ENCODE measurements around the gene XRCC5.
A peak's percentile ranks its signal among the peaks of the same experiment; 100 is the strongest.
"Not testable (repeated sequence)": the region's sequence is repeated elsewhere in the genome, so short reads cannot be mapped to it uniquely, and the experiment has no call there.

The XRCC5 gene
- total RNA-seq: 208 to 1,100 (median 478) reads per million in 3 experiments

GRCh38 chr2:216108967-216109921 lies at the start of gene XRCC5:
TSS of gene XRCC5 (plus strand) at chr2:216109348. CDS start at chr2:216109437, 89 bp downstream.
- DNase-seq: peak; percentile 95

DNA sequence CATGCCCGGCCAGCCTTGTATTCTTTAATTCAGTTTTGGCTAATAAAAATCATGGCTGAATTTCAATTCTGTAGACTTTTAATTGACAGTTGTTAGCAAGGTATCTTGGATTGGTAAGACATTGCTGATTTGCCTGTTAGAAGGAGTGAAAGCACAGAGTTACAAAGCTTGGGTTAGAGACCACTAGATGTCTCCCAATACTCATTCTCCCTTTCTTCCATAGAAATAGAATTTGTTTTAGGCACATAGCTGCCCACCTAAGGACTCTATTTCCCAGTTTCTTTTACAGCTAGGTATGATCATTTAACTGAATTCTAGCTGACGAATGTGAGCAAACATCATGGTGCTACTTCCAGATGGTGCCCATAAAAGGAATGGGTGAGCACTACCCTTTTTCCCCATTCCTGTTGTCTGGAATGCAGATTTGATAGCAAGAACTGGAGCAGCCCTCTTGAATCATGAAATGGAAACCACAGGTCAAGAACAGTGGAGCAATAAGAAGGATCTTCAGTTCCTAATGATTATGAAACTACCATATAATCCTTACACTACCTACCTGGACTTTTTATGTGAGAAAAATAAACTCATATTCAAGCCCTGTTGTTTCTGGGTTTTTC lies 45.0 kb upstream of the XRCC5 start:
- DNase-seq: no peak

DNA sequence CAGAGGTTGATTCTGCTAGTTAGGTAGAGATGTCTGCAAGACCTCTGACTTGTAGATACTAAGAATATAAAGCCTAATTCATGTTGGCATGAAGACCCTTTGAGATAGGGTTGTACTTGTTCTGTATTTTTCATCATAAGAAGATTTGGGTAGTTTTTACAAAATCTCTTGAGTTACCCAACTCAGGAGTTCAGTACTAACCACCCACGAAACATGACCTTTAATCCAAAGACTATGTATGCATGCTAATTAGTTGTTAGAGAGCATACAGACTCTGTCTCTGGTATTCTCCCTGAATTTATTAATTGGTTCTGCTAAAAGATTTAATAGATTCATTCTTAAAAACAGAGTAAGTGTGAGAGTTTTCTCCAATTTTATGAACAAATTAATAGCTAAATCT lies 44.5 kb upstream of the XRCC5 start:
- DNase-seq: no peak

GRCh38 chr2:216066230-216066629 lies 42.9 kb upstream of the XRCC5 start:
- no peak for DNase-seq

- no peak for DNase-seq
These were observed 40.1 kb upstream of the XRCC5 start for GRCh38 chr2:216069028-216069427.

DNA sequence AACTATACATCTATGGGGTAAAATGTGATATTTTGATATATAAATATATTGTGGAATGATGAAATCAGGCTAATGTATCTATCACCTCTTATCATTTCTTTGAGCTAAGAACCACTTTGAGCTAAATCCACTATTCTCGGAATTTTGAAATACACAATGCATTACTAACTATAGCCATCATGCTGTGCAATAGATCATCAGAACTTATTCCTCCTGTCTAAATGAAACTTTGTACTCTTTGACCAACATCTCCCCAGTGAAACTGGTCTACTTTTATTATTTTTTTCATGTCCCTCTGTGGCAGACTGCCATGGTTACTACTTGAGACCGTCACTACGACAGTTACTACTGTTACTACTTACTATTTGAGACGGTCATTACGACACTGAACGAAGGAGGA lies 39.0 kb upstream of the XRCC5 start:
- no peak for DNase-seq

GRCh38 chr2:216071111-216071851 lies 37.9 kb upstream of the XRCC5 start:
- no peak for DNase-seq

GRCh38 chr2:216072473-216072872 lies 36.7 kb upstream of the XRCC5 start:
- no peak for DNase-seq

GRCh38 chr2:216073773-216074172 lies 35.4 kb upstream of the XRCC5 start:
- no peak for DNase-seq

GRCh38 chr2:216074380-216074779 lies 34.8 kb upstream of the XRCC5 start:
- DNase-seq: no peak

GRCh38 chr2:216074794-216075193 lies 34.4 kb upstream of the XRCC5 start:
- DNase-seq: no peak

DNA sequence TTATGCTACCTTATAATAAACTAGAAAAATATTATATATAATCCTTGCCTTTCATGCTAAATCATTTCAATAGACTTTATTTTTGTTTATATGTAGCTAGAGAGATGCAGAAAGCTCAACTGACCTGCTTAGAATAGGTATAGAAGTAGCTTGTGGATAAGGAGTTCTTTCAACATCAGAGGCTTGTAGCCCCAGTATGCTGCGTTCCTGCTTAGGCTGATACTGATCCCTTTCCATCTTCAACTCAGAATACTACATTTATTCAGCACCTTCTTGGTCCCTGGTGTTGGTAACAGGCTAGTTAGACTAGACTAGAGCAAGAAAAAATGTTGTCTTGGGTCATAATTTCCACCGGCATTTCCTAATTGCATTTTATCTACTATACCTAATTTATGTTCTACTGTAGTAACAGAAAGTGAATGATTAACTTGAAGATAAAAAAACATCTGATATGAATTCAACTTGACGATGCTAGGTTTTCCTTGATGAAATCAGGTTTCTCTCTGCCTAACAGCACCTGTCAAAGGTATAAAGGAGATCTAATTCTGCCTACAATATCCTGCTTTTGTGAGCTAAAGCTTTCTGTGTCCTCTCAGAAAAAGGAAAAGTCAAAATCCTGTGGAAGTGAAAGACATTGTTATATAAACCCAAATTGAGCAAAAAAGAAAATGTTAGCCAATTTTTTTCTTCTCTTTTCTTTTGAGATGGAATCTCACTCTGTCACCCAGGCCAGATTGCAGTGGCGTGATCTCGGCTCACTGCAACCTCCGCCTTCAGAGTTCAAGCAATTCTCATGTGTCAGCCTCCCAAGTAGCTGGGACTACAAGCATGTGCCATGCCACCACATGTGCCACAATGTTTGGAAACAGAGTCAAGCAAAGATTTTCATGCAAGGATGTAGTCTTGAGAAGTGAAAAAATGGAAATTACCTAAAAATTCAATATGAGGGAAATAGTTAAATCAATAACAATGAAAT lies 33.4 kb upstream of the XRCC5 start:
- DNase-seq: no peak

- DNase-seq: no peak
These were observed 30.4 kb upstream of the XRCC5 start for GRCh38 chr2:216078776-216079175.

GRCh38 chr2:216080048-216080447 lies 29.1 kb upstream of the XRCC5 start:
- DNase-seq: not testable (repeated sequence)

DNA sequence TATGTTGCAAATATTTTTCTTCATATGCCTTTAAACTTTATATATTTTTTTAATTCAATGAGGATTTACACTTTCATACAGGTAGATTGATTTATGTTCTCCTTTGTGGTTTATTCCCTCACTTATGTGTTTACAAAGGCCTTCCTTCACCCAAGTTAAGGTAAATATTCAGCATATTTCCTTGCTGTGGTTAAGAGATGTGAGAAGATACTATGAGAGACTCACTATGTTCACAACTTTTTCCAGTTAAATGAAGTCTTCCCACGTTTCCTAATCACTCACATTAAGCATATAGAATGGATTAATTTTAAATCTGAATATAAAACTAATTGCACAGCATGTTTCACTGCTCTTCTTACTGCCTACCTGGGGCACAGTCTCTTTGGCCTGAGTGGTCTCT lies 28.1 kb upstream of the XRCC5 start:
- DNase-seq: no peak

GRCh38 chr2:216081487-216082116 lies 27.5 kb upstream of the XRCC5 start, which contains the start of the genes PECR and TMEM169:
TSS of gene PECR (minus strand) at chr2:216081809. CDS start at chr2:216081741, 68 bp downstream.
TSS of gene TMEM169 (plus strand) at chr2:216081919. CDS start at chr2:216095964, 14,045 bp downstream.
- peak; percentile 66 for DNase-seq

- DNase-seq: no peak
These were observed 26.9 kb upstream of the XRCC5 start for GRCh38 chr2:216082117-216082711.

- no peak for DNase-seq
These were observed 26.3 kb upstream of the XRCC5 start for GRCh38 chr2:216082805-216083204.

GRCh38 chr2:216083464-216084281 lies 25.5 kb upstream of the XRCC5 start:
- DNase-seq: no peak

- peak; percentile 25 for DNase-seq
These were observed 24.6 kb upstream of the XRCC5 start for GRCh38 chr2:216084547-216084946.
